Measurements from ENCODE around the gene CSF2RB.

The CSF2RB gene

DNA sequence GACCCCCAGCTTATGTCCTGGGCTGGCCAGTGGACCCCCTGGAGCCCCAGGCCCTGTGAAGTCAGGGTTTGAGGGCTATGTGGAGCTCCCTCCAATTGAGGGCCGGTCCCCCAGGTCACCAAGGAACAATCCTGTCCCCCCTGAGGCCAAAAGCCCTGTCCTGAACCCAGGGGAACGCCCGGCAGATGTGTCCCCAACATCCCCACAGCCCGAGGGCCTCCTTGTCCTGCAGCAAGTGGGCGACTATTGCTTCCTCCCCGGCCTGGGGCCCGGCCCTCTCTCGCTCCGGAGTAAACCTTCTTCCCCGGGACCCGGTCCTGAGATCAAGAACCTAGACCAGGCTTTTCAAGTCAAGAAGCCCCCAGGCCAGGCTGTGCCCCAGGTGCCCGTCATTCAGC, 24.6 kb downstream of the CSF2RB start:
- DNase-seq = no peak

GRCh38 chr22:36938886-36939285, 25.5 kb downstream of the CSF2RB start:
- no peak for DNase-seq

GRCh38 chr22:36940676-36941075, 27.2 kb downstream of the CSF2RB start:
- peak; percentile 14 for DNase-seq

DNA sequence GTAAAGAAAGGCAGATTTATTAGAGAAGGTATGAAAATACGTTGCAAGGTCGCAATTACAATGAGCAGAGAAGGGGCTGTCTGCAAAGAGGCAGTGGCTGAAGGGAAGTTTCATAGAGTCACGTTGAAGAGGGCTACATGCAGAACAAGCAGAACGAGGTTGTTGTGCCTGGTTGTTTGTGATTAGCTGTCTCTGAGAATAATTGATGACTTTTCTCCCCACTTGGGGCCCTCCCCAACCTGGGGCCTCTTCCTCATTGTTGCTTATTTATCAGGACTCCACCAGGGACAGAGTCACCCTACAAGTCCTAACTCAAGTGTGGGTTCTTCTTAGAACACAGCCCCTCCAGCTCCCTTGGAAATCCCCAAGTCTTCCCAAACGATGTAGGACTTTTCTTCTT, 29.1 kb downstream of the CSF2RB start:
- no peak for DNase-seq

GRCh38 chr22:36946421-36947158, 33.2 kb downstream of the CSF2RB start:
- DNase-seq = no peak

DNA sequence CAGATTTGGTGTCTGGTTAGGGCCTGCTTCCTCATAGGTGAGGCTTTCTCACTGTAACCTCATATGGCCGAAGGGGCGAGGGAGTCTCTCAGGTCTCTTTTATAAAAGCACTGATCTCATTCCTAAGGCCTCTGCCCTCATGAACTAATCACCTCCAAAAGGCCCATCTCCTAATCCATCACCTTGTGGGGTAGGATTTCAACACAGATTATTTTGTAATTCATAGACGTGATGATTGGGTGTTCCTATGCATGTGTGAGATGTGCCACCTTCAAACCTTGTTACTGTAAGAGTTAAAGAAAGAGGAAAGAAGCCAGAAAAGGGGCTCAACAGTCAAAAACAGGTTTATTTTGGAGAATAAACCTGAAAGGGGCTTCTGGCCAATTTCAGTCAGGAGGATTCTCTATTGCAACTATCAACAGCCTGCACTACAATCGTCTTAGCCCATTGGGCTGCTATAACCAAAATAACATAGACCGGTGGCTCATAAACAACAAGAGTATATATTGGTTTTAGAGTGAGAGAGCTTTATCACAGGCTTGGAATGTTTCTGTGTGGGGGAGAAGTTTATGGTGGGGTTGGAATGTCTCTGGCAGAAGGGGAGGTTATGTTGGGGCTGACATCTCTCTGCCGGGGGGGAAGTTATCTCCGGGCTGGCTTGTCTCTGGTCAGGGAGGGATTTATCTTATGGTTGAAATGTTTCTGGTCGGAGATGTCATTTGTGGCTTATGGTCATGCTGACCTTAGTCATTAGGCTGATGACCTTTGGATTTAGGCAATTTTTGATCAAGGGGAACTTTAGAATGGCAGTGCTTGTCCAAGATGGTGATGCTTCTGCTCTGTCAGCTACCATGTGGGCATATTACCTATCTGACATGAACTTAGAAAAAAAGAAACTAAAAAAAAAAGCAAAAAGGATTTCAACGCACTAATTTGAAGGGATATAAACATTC, 35.1 kb downstream of the CSF2RB start:
- DNase-seq = no peak

DNA sequence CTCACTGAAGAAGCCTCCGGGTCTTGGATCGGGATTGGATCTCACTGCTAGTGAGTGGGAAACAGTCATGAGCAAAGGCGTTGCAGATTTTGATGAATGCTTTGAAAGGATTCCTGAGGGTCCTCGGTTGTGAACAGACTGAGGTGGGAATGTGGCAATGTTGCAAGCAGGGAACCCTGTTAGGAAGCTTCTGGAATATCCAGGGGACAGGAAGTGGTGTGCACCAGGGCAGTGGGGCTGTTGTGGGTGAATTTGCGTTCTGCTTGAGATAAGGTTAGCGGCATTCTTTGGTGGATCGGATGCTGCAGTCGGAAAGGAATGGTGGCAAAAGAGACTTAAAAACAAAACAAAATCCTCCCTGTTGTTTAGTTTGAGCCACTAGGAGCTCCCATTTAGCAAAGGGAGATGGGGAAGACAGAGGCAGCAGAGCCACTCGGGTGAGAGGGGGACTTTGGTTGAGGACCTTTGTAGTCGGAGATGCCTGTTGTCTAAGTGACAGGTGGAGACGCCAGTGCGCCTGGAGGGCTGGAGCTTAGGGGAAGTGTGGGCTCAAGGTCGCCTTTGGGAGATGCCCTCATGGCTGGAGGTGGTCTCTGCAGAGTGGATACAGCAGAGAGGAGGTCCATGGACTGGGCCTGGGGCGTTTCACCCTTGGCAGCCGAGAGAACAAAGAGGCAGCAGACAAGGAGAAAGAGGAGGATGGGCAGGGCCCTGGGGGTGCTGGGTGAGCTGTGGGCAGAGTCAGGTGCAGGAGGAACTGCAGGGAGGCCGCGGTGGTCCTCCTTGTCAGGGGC, 37.6 kb downstream of the CSF2RB start:
- no peak for DNase-seq

GRCh38 chr22:36951746-36952145, 38.3 kb downstream of the CSF2RB start:
- no peak for DNase-seq

DNA sequence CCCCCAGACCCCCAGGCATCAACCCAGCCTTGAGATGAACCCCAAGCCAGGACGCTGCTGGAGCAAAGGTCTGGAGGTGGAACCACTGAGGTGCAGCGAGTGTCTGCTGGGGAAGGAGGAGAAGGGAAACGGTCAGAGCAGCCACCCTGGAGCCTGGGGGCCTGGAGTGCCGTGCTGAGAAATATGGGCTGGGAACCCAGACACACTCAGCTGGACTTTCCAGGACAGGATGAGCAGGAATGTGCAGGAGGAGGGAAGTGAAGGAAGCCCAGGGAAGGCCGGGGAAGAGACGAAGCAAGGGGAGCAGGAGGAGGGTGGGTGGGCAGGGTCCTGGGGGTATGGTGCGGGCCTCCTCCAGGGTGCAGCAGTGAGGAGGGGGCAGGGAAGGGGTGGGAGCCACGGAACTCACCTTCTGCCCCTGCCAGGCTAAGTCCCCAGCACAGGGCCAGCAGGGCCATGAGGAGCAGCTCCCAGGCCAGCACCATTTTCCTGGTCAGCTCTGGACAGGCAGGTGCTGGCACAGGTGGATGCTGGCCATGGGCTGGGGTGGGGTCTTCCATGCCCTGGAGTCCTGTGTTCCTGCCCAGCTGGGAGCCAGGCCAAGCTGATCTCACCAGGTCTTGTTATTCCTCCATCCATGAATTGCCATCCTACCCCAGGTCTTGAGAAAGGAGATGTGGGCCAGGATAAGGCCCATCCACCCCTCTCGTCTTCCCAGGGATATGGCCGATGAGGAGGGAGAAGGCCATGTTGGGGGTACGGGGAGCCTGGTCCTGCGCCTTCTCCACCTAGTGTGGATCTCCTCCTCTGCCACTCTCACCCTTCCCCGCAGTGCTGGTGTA, 40.0 kb downstream of the CSF2RB start:
- DNase-seq = no peak

DNA sequence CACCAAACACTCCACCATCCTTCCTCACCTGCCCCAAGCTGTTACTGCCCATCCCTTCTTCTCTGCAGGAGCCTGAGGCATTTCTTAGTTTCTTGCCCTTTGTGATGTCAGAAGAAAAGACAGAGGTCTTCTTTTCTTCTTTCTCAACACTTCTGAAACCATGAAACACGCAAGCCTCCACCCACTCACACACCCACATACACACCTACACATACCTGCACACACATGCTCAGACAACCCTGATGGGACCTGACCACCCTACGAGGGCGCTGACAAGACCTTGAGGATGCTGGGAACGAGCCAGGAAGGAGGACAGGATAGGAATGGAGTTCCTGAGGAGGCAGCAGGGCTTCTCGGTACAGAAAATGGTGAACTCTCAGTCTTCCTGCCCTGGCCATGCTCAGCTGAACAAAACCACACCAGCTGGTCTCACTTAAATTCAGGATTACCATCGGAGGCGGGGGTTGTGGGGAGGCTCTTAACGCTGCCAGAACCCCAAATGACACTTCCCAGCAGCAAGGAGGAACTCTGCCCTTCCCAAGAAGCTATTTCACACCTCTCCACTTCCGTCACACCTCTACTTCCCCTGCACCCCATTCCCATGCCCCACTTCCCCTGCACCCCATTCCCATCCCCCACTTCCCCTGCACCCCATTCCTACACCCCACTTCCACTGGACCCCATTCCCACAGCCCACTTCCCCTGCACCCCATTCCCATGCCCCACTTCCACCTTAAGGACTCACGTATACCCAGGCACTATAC, 41.0 kb downstream of the CSF2RB start:
- no peak for DNase-seq

DNA sequence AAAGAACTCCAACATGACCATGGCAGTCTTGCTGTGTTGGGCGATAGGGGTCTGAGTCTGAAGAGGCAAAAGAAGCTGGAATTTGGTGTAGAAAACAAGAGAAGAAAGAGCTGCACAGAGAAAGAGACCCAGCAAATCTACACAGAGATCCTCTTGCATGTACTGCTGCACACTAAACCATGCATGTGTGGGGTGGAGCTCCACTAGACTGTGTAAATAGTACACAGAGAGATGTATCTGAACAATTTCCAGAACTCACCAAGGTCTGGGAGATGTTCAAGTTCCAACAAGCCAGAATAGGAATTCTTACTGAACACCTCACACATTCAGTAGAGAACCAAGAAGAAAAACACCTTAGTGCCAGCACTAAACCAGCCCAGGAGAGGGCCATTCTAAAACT, 42.3 kb downstream of the CSF2RB start:
- no peak for DNase-seq

DNA sequence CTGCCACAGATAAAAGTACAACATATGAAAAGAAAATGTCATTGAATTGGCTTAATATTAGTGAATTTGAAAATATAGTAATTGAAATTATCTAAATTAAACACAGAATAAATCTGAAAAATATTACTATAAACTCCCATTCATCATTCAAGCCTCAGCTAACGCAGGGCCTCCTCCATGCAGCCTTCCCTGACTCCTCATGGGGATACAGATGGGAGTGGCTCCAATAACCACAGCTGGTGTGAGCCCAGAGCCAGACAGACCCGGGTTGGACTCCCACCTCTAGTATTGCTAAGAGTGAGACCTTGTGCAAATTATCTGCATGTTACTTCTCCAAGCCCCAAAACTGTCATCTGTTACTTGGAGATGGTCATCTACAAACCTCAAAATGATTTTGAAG, 44.9 kb downstream of the CSF2RB start:
- no peak for DNase-seq

- no peak for DNase-seq
Observed at GRCh38 chr22:36961626-36962025, 48.2 kb downstream of the CSF2RB start.

GRCh38 chr22:36963302-36963701, 49.9 kb downstream of the CSF2RB start:
- DNase-seq = no peak

DNA sequence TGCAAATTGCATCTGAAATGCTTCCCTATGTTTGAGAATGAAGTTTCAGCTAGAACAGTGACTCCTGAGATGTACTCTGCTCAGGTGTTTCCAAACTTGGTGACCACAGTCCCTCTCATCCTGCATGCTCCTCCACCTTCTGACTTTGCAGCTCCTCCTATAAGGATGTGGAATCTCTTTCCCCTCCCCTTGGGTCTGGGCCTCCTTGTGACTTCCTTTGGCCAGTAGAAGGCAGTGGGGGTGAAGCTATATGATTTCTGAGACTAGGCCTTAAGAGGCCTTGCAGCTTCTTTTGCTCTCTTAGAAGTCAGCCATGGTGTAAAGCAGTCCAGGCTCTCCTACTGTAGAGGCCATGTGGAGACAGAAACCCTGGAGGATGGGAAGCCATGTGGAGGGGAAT, 50.7 kb downstream of the CSF2RB start:
- no peak for DNase-seq

DNA sequence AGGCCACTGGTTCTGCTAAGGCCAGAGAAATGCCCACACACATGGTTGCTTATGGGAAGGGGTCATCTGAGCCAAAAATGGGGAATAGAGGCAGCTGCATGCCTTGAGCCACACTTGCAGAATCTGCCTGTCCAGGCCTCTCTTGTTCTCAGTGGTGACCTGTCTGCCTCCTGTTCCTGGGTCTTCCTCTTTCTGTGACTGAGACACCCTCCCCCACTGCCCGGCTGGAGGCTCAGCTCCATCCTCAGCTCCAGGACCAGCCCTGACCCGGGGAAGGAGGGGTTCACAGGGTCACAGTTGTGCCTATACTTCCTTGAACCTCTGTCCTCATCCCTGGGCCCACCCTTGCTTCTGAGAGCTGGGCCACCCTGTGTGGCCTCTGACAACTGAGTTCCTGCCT, 52.3 kb downstream of the CSF2RB start:
- DNase-seq = no peak

DNA sequence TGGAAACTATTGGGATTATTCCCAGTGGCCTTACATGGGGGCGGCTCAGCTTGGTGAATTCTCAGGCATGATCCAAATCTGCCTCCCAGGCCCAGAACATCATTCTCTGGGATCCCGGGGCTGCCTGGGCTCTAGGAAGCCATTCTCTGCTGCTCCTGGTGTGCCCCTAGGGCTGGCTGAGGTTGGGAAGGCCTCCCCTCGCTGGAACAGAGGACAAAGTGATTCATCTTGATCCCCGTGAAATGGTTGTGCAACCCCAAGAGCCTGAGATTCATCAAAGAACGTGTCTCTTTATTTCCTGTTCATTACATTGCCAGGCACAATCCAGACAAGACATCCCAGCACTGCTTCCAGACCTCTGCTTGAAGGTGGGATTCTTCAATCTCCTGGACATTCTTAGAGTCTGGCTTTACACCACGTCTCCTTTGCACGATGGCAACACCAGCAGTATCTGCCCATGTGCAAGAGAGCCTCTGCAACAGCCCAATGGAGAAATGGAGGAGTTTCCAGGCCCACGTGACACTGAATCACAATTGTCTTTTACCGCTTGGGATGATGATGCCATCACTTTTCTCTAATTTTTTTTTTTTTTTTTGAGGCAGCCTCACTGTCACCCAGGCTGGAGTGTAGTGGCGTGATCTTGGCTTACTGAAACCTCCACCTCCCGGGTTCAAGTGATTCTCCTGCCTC, 53.6 kb downstream of the CSF2RB start:
- DNase-seq = no peak

GRCh38 chr22:36968249-36968964, 55.0 kb downstream of the CSF2RB start:
- no peak for DNase-seq

GRCh38 chr22:36971341-36972125, 58.1 kb downstream of the CSF2RB start:
- no peak for DNase-seq
